Astrocyte (in vitro differentiated cells and primary cell): ENCODE data around the gene APOC3. TPM values are rescaled to one million over a fixed set of nuclear protein-coding genes. Genes with fewer than 3 reads are reported as not detected.
A peak's percentile ranks its signal among the peaks of the same experiment; 100 is the strongest.

Experiments
- DNase-seq: peaks from one replicate; pipeline ENCODE4 v3.0.0-alpha.2; 2010; ENCODE audit warnings: low read depth
- FAIRE-seq: peaks from 2 replicates; lab custom pipeline; 2011; peaks lifted over from hg19 to GRCh38; lab: Jason Lieb, UNC
- H2AFZ ChIP-seq: 2 replicates; pipeline ENCODE4 v1.6.0; 2012; ENCODE audit warnings: low read depth, low read length, inconsistent platforms
- H3K27ac ChIP-seq: 2 replicates; pipeline ENCODE4 v1.5.1; 2011; ENCODE audit warnings: low read depth, low read length, inconsistent platforms
- H3K27me3 ChIP-seq: 2 replicates; pipeline ENCODE4 v1.6.0; 2011; ENCODE audit warnings: low read length, inconsistent platforms; ENCODE audit not compliant: insufficient read depth
- H3K36me3 ChIP-seq: 2 replicates; pipeline ENCODE4 v1.5.1; 2011; ENCODE audit warnings: low read length, inconsistent platforms; ENCODE audit not compliant: insufficient read depth
- H3K4me1 ChIP-seq: 2 replicates; pipeline ENCODE4 v1.5.1; 2011; ENCODE audit warnings: low read length, inconsistent platforms; ENCODE audit not compliant: insufficient read depth
- H3K4me2 ChIP-seq: 2 replicates; pipeline ENCODE4 v1.6.0; 2012; ENCODE audit warnings: low read length, inconsistent platforms
- H3K4me3 ChIP-seq: 2 replicates; pipeline ENCODE4 v1.5.1; 2011; ENCODE audit warnings: low read depth, mild to moderate bottlenecking, low read length, inconsistent platforms; ENCODE audit not compliant: insufficient read depth
- H3K79me2 ChIP-seq: 2 replicates; pipeline ENCODE4 v1.6.0; 2012; ENCODE audit warnings: mild to moderate bottlenecking, low read length, inconsistent platforms; ENCODE audit not compliant: insufficient read depth
- H3K9ac ChIP-seq: 2 replicates; pipeline ENCODE4 v1.6.0; 2012; ENCODE audit warnings: mild to moderate bottlenecking, low read length, inconsistent platforms
- H3K9me3 ChIP-seq: 2 replicates; pipeline ENCODE4 v1.5.1; 2012; ENCODE audit warnings: low read depth, mild to moderate bottlenecking, low read length, inconsistent platforms; ENCODE audit not compliant: insufficient read depth
- H4K20me1 ChIP-seq: 2 replicates; pipeline ENCODE4 v1.6.0; 2012; ENCODE audit warnings: low read length, inconsistent platforms; ENCODE audit not compliant: insufficient read depth
- H3K27ac Mint-ChIP-seq: one replicate; pipeline ENCODE4 v1.8.0; 2021; ENCODE audit warnings: mild to moderate bottlenecking, mixed read lengths; ENCODE audit not compliant: unreplicated experiment
- H3K27me3 Mint-ChIP-seq: one replicate; pipeline ENCODE4 v1.8.0; 2021; ENCODE audit warnings: low read depth, mixed read lengths; ENCODE audit not compliant: unreplicated experiment
- H3K36me3 Mint-ChIP-seq: one replicate; pipeline ENCODE4 v1.8.0; 2021; ENCODE audit warnings: low read depth, mixed read lengths; ENCODE audit not compliant: unreplicated experiment
- H3K4me1 Mint-ChIP-seq: one replicate; pipeline ENCODE4 v1.8.0; 2021; ENCODE audit warnings: low read depth, mixed read lengths; ENCODE audit not compliant: unreplicated experiment
- H3K4me3 Mint-ChIP-seq: one replicate; pipeline ENCODE4 v1.8.0; 2021; ENCODE audit warnings: mild to moderate bottlenecking, moderate library complexity, mixed read lengths; ENCODE audit not compliant: unreplicated experiment
- H3K9me3 Mint-ChIP-seq: one replicate; pipeline ENCODE4 v1.8.0; 2021; ENCODE audit warnings: mild to moderate bottlenecking, mixed read lengths; ENCODE audit not compliant: unreplicated experiment
- CTCF ChIP-seq: IDR thresholded peaks from 2 replicates; pipeline ENCODE4 v1.5.1; 2011; ENCODE audit warnings: low read depth, mild to moderate bottlenecking, inconsistent platforms, low read length, moderate library complexity; ENCODE audit not compliant: insufficient read depth
- EZH2 ChIP-seq: IDR thresholded peaks from 2 replicates; pipeline ENCODE4 v1.6.1; 2012; ENCODE audit warnings: mild to moderate bottlenecking, low read length, inconsistent platforms; ENCODE audit not compliant: insufficient read depth
- total RNA-seq: library from RNA; stranded (reverse); gene quantifications from 2 replicates; pipeline ENCODE4 v1.2.1, GENCODE V29; 2021

The APOC3 gene
- total RNA-seq, 1 donor from 2014 or later = not detected

- DNase-seq (no peak), FAIRE-seq (no peak)
- no peak overlapping the region for H3K27ac ChIP-seq
- H3K4me2 ChIP-seq = no peak overlapping the region
- no peak overlapping the region for H3K27ac Mint-ChIP-seq
- no peaks in the 10 kb centered on the region for H3K79me2 ChIP-seq
- no peak overlapping the region for H3K4me3 Mint-ChIP-seq
- H2AFZ ChIP-seq = no peak overlapping the region
- H3K9me3 Mint-ChIP-seq = no peaks in the 10 kb centered on the region
- no peak overlapping the region for H3K4me3 ChIP-seq
- no peaks in the 10 kb centered on the region for H3K36me3 ChIP-seq
- H3K36me3 Mint-ChIP-seq = peaks cover 30% of the 10 kb centered on the region
- H4K20me1 ChIP-seq = no peaks in the 10 kb centered on the region
- peaks cover 15% of the 10 kb centered on the region for H3K4me1 Mint-ChIP-seq
- H3K9me3 ChIP-seq = no peaks in the 10 kb centered on the region
- H3K27me3 ChIP-seq = no peaks in the 10 kb centered on the region
- no peak overlapping the region for H3K9ac ChIP-seq
- peaks cover 15% of the 10 kb centered on the region for H3K4me1 ChIP-seq
- no peak for TF ChIP-seq CTCF
- no peak for TF ChIP-seq EZH2
- H3K27me3 Mint-ChIP-seq = no peaks in the 10 kb centered on the region
Observed at GRCh38 chr11:116873381-116873780, 43.7 kb downstream of the APOC3 start.

- no peak overlapping the region for H3K4me3 ChIP-seq
- no peaks in the 10 kb centered on the region for H3K9me3 ChIP-seq
- Mint-ChIP-seq H3K27me3 (no peaks in the 10 kb centered on the region), H3K4me3 (no peak overlapping the region), H3K27ac (no peak overlapping the region), H3K4me1 (peaks cover 15% of the 10 kb centered on the region), H3K9me3 (no peaks in the 10 kb centered on the region), H3K36me3 (peaks cover 28% of the 10 kb centered on the region)
- no peaks in the 10 kb centered on the region for H3K79me2 ChIP-seq
- peak; percentile 84 for FAIRE-seq
- no peaks in the 10 kb centered on the region for H3K27me3 ChIP-seq
- H3K9ac ChIP-seq = no peak overlapping the region
- H2AFZ ChIP-seq = no peak overlapping the region
- peaks cover 15% of the 10 kb centered on the region for H3K4me1 ChIP-seq
- no peak for TF ChIP-seq EZH2
- TF ChIP-seq CTCF = no peak
- H4K20me1 ChIP-seq = no peaks in the 10 kb centered on the region
- DNase-seq = peak; percentile 71
- no peak overlapping the region for H3K4me2 ChIP-seq
- H3K27ac ChIP-seq = no peak overlapping the region
- no peaks in the 10 kb centered on the region for H3K36me3 ChIP-seq
Observed at GRCh38 chr11:116874251-116874650, 44.5 kb downstream of the APOC3 start.

GRCh38 chr11:116875194-116875593, 45.5 kb downstream of the APOC3 start:
- H3K27ac ChIP-seq = no peak overlapping the region
- no peak overlapping the region for H2AFZ ChIP-seq
- no peak overlapping the region for H3K4me3 ChIP-seq
- H3K79me2 ChIP-seq = no peaks in the 10 kb centered on the region
- H3K27me3 ChIP-seq = no peaks in the 10 kb centered on the region
- Mint-ChIP-seq H3K4me1 (peaks cover 15% of the 10 kb centered on the region), H3K4me3 (no peak overlapping the region), H3K36me3 (peaks cover 27% of the 10 kb centered on the region), H3K27me3 (no peaks in the 10 kb centered on the region), H3K9me3 (no peaks in the 10 kb centered on the region), H3K27ac (no peak overlapping the region)
- H3K4me1 ChIP-seq = peaks cover 15% of the 10 kb centered on the region
- H4K20me1 ChIP-seq = no peaks in the 10 kb centered on the region
- no peak overlapping the region for H3K9ac ChIP-seq
- H3K9me3 ChIP-seq = no peaks in the 10 kb centered on the region
- no peaks in the 10 kb centered on the region for H3K36me3 ChIP-seq
- TF ChIP-seq EZH2 (no peak), CTCF (no peak)
- DNase-seq (no peak), FAIRE-seq (no peak)
- no peak overlapping the region for H3K4me2 ChIP-seq
